GM23338 (cell line): Measurements from ENCODE around the gene DRD2. TPM values are rescaled to one million over a fixed set of nuclear protein-coding genes. Genes with fewer than 3 reads are reported as not detected.

Experiments used
- ATAC-seq: fragments of 200-7000 bp; cut with Tn5 transposase; 3 replicates; pipeline ENCODE4 v1.9.1; 2020
- DNase-seq: peaks from one replicate; pipeline ENCODE4 v3.0.0-alpha.2; 2015; ENCODE audit warnings: low spot score
- H2AFZ ChIP-seq: fragments of 200-600 bp; sonication (generic); 2 replicates; pipeline ENCODE4 v1.8.0; 2016; ENCODE audit warnings: antibody characterized with exemption, mild to moderate bottlenecking, moderate library complexity
- H3F3A ChIP-seq: fragments of 200-600 bp; sonication (generic); replicated peaks from 2 replicates; pipeline ENCODE4 v1.8.0; 2017; ENCODE audit warnings: antibody characterized with exemption, mixed run types, low read depth
- H3K27ac ChIP-seq: fragments of 200-600 bp; sonication (generic); 2 replicates; pipeline ENCODE4 v1.6.1; 2016; ENCODE audit warnings: low read depth
- H3K27me3 ChIP-seq: fragments of 200-600 bp; sonication (generic); 2 replicates; pipeline ENCODE4 v1.8.0; 2016; ENCODE audit warnings: mild to moderate bottlenecking, mixed run types, moderate library complexity; ENCODE audit not compliant: insufficient read depth
- H3K36me3 ChIP-seq: fragments of 200-600 bp; sonication (generic); 2 replicates; pipeline ENCODE4 v1.8.0; 2016; ENCODE audit warnings: mild to moderate bottlenecking; ENCODE audit not compliant: insufficient read depth
- H3K4me1 ChIP-seq: fragments of 200-600 bp; sonication (generic); 2 replicates; pipeline ENCODE4 v1.8.0; 2016; ENCODE audit warnings: mild to moderate bottlenecking, moderate library complexity; ENCODE audit not compliant: insufficient read depth
- H3K4me2 ChIP-seq: fragments of 200-600 bp; sonication (generic); 2 replicates; pipeline ENCODE4 v1.7.1; 2017; ENCODE audit warnings: mixed run types
- H3K4me3 ChIP-seq: fragments of 200-600 bp; sonication (generic); 2 replicates; pipeline ENCODE4 v1.6.1; 2016; ENCODE audit warnings: mixed run types
- H3K79me2 ChIP-seq: fragments of 200-600 bp; sonication (generic); replicated peaks from 2 replicates; pipeline ENCODE4 v1.8.0; 2017; ENCODE audit warnings: mild to moderate bottlenecking; ENCODE audit not compliant: insufficient read depth
- H3K9me2 ChIP-seq: fragments of 200-600 bp; sonication (generic); 2 replicates; pipeline ENCODE4 v1.8.0; 2017; ENCODE audit not compliant: insufficient read depth
- H4K20me1 ChIP-seq: fragments of 200-600 bp; sonication (generic); replicated peaks from 2 replicates; pipeline ENCODE4 v1.8.0; 2017; ENCODE audit warnings: mild to moderate bottlenecking; ENCODE audit not compliant: insufficient read depth
- H3K27ac Mint-ChIP-seq: 2 replicates; pipeline ENCODE4 v1.8.0; 2020; ENCODE audit warnings: inconsistent platforms, mild to moderate bottlenecking, moderate library complexity, mixed read lengths
- H3K27me3 Mint-ChIP-seq: 3 replicates; pipeline ENCODE4 v1.8.0; 2022; ENCODE audit warnings: low read depth, mild to moderate bottlenecking, moderate library complexity, mixed read lengths, inconsistent platforms; ENCODE audit not compliant: insufficient read depth, poor library complexity
- H3K36me3 Mint-ChIP-seq: 3 replicates; pipeline ENCODE4 v1.8.0; 2021; ENCODE audit warnings: low read depth, mild to moderate bottlenecking, inconsistent platforms, moderate library complexity, mixed read lengths
- H3K4me1 Mint-ChIP-seq: 3 replicates; pipeline ENCODE4 v1.8.0; 2020; ENCODE audit warnings: mild to moderate bottlenecking, inconsistent platforms, mixed read lengths
- H3K4me3 Mint-ChIP-seq: 3 replicates; pipeline ENCODE4 v1.8.0; 2021; ENCODE audit warnings: moderate library complexity, mild to moderate bottlenecking, inconsistent platforms, mixed read lengths
- H3K9me3 Mint-ChIP-seq: 3 replicates; pipeline ENCODE4 v1.8.0; 2020; ENCODE audit warnings: moderate library complexity, mild to moderate bottlenecking, inconsistent platforms, mixed read lengths
- EZH2 ChIP-seq: fragments of 200-600 bp; sonication (generic); IDR thresholded peaks from one replicate; pipeline ENCODE4 v1.8.0; 2017; ENCODE audit warnings: antibody characterized with exemption, mild to moderate bottlenecking, low read depth; ENCODE audit not compliant: unreplicated experiment
- NANOG ChIP-seq: IDR thresholded peaks from 2 replicates; pipeline ENCODE4 v1.6.1; 2016; ENCODE audit warnings: antibody characterized with exemption, borderline replicate concordance
- POLR2AphosphoS5 ChIP-seq: IDR thresholded peaks from 2 replicates; pipeline ENCODE4 v1.6.1; 2016; ENCODE audit warnings: antibody characterized with exemption, low read depth
- STAT1 ChIP-seq: IDR thresholded peaks from one replicate; pipeline ENCODE4 v1.6.1; 2016; ENCODE audit warnings: antibody characterized with exemption; ENCODE audit not compliant: unreplicated experiment
- ZNF114 ChIP-seq: fragments of 250-450 bp; sonication (Bioruptor Pico); IDR thresholded peaks from 2 replicates; pipeline ENCODE4 v1.5.0; 2020; ENCODE audit warnings: mild to moderate bottlenecking, moderate library complexity
- ZNF331 ChIP-seq: fragments of 250-450 bp; sonication (Bioruptor Pico); IDR thresholded peaks from 2 replicates; pipeline ENCODE4 v1.5.0; 2020; ENCODE audit warnings: low read depth, mild to moderate bottlenecking, moderate library complexity
- polyA plus RNA-seq: library from polyadenylated mRNA; unstranded; fragments of >200 nt; fragmentation: Nextera tagmentation; extraction: Ambion mirVana; gene quantifications from 2 replicates; pipeline ENCODE4 v1.2.1, GENCODE V29; 2016
- total RNA-seq: library from RNA; depleted of rRNA; stranded (reverse); fragments of >200 nt; shearing (Covaris generic); gene quantifications from 2 replicates; pipeline ENCODE4 v1.2.3, GENCODE V29; 2014
- TF ChIP-seq, protein P1 (sequence below): IDR thresholded peaks from 2 replicates; pipeline ENCODE4 v1.6.1; 2016; ENCODE audit warnings: antibody characterized with exemption
- TF ChIP-seq, protein P2 (sequence below): fragments of 250-450 bp; sonication (Bioruptor Pico); IDR thresholded peaks from 2 replicates; pipeline ENCODE4 v1.5.0; 2020; ENCODE audit warnings: mild to moderate bottlenecking, moderate library complexity
- TF ChIP-seq, protein P3 (sequence below), 2 experiments: fragments of 200-600 bp in 1 of 2; sonication (generic) in 1 of 2; conservative IDR thresholded peaks; 2 replicates each; pipeline versions ENCODE4 v1.5.1 to v1.6.1; 2016 to 2017; ENCODE audit warnings: antibody characterized with exemption in 2 of 2, low read depth in 2 of 2, mild to moderate bottlenecking in 2 of 2, moderate library complexity in 1 of 2
- TF ChIP-seq, protein P4 (sequence below): IDR thresholded peaks from one replicate; pipeline ENCODE4 v1.6.1; 2018; ENCODE audit warnings: antibody characterized with exemption; ENCODE audit not compliant: unreplicated experiment

DRD2 gene
- total and polyA plus RNA-seq, 2 experiments from 2014 or later: 0.21 to 0.66 TPM

DNA sequence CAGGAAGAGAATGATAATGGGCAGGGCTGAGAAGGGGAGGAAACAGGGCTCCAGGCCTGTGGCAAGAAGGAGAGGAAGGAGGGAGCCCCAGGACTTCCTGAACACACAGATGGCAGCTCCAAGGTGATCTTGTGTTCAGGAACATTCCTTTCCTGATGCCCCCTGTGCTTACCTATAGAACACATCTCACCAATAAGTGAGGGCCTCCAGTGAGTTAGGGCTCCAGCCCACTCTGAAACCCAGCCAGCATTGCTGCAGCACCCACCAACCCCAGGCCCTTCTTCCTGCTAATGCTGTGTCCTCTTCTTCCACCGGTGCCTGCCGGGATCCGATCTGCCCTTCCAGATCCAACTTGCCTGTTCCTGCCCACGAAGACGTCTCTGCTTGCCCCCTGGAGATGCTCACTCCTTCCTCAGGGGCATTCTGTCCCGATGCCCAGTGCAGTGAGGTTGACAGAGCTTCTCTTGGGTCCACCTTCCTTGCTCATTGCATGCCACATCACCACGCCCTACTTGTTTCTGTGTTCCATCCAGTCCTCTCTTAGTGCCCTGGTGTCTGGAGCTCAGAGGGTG lies 70.3 kb downstream of the DRD2 start:
- no peaks in the 10 kb centered on the region for H3K9me3 Mint-ChIP-seq
- H3K27me3 Mint-ChIP-seq: peaks cover 7% of the 10 kb centered on the region
- Histone ChIP-seq H3F3A (no peaks in the 10 kb centered on the region), H4K20me1 (no peaks in the 10 kb centered on the region), H3K79me2 (no peaks in the 10 kb centered on the region), H3K27ac (no peak overlapping the region), H2AFZ (no peak overlapping the region), H3K4me1 (no peaks in the 10 kb centered on the region), H3K9me2 (no peaks in the 10 kb centered on the region), H3K27me3 (no peaks in the 10 kb centered on the region), H3K4me2 (no peak overlapping the region), H3K4me3 (no peak overlapping the region), H3K36me3 (no peaks in the 10 kb centered on the region)
- H3K36me3 Mint-ChIP-seq: no peaks in the 10 kb centered on the region
- ATAC-seq (no peak), DNase-seq (no peak)
- no peak overlapping the region for H3K4me3 Mint-ChIP-seq
- TF ChIP-seq, protein P1, sequence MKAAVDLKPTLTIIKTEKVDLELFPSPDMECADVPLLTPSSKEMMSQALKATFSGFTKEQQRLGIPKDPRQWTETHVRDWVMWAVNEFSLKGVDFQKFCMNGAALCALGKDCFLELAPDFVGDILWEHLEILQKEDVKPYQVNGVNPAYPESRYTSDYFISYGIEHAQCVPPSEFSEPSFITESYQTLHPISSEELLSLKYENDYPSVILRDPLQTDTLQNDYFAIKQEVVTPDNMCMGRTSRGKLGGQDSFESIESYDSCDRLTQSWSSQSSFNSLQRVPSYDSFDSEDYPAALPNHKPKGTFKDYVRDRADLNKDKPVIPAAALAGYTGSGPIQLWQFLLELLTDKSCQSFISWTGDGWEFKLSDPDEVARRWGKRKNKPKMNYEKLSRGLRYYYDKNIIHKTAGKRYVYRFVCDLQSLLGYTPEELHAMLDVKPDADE: no peak
- TF ChIP-seq ZNF114: no peak
- no peak for TF ChIP-seq NANOG
- TF ChIP-seq, protein P2, sequence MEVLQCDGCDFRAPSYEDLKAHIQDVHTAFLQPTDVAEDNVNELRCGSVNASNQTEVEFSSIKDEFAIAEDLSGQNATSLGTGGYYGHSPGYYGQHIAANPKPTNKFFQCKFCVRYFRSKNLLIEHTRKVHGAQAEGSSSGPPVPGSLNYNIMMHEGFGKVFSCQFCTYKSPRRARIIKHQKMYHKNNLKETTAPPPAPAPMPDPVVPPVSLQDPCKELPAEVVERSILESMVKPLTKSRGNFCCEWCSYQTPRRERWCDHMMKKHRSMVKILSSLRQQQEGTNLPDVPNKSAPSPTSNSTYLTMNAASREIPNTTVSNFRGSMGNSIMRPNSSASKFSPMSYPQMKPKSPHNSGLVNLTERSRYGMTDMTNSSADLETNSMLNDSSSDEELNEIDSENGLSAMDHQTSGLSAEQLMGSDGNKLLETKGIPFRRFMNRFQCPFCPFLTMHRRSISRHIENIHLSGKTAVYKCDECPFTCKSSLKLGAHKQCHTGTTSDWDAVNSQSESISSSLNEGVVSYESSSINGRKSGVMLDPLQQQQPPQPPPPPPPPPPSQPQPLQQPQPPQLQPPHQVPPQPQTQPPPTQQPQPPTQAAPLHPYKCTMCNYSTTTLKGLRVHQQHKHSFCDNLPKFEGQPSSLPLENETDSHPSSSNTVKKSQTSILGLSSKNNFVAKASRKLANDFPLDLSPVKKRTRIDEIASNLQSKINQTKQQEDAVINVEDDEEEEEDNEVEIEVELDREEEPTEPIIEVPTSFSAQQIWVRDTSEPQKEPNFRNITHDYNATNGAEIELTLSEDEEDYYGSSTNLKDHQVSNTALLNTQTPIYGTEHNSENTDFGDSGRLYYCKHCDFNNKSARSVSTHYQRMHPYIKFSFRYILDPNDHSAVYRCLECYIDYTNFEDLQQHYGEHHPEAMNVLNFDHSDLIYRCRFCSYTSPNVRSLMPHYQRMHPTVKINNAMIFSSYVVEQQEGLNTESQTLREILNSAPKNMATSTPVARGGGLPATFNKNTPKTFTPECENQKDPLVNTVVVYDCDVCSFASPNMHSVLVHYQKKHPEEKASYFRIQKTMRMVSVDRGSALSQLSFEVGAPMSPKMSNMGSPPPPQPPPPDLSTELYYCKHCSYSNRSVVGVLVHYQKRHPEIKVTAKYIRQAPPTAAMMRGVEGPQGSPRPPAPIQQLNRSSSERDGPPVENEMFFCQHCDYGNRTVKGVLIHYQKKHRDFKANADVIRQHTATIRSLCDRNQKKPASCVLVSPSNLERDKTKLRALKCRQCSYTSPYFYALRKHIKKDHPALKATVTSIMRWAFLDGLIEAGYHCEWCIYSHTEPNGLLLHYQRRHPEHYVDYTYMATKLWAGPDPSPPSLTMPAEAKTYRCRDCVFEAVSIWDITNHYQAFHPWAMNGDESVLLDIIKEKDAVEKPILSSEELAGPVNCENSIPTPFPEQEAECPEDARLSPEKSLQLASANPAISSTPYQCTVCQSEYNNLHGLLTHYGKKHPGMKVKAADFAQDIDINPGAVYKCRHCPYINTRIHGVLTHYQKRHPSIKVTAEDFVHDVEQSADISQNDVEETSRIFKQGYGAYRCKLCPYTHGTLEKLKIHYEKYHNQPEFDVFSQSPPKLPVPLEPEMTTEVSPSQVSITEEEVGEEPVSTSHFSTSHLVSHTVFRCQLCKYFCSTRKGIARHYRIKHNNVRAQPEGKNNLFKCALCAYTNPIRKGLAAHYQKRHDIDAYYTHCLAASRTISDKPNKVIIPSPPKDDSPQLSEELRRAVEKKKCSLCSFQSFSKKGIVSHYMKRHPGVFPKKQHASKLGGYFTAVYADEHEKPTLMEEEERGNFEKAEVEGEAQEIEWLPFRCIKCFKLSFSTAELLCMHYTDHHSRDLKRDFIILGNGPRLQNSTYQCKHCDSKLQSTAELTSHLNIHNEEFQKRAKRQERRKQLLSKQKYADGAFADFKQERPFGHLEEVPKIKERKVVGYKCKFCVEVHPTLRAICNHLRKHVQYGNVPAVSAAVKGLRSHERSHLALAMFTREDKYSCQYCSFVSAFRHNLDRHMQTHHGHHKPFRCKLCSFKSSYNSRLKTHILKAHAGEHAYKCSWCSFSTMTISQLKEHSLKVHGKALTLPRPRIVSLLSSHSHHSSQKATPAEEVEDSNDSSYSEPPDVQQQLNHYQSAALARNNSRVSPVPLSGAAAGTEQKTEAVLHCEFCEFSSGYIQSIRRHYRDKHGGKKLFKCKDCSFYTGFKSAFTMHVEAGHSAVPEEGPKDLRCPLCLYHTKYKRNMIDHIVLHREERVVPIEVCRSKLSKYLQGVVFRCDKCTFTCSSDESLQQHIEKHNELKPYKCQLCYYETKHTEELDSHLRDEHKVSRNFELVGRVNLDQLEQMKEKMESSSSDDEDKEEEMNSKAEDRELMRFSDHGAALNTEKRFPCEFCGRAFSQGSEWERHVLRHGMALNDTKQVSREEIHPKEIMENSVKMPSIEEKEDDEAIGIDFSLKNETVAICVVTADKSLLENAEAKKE: no peak
- no peak for TF ChIP-seq ZNF331 (CRISPR knock-in tag)
- TF ChIP-seq, protein P3, sequence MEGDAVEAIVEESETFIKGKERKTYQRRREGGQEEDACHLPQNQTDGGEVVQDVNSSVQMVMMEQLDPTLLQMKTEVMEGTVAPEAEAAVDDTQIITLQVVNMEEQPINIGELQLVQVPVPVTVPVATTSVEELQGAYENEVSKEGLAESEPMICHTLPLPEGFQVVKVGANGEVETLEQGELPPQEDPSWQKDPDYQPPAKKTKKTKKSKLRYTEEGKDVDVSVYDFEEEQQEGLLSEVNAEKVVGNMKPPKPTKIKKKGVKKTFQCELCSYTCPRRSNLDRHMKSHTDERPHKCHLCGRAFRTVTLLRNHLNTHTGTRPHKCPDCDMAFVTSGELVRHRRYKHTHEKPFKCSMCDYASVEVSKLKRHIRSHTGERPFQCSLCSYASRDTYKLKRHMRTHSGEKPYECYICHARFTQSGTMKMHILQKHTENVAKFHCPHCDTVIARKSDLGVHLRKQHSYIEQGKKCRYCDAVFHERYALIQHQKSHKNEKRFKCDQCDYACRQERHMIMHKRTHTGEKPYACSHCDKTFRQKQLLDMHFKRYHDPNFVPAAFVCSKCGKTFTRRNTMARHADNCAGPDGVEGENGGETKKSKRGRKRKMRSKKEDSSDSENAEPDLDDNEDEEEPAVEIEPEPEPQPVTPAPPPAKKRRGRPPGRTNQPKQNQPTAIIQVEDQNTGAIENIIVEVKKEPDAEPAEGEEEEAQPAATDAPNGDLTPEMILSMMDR (conservative IDR thresholded peaks at IDR 0.05; ENCODE audit: low read depth in 2 of 2): no peak
- TF ChIP-seq, protein P4, sequence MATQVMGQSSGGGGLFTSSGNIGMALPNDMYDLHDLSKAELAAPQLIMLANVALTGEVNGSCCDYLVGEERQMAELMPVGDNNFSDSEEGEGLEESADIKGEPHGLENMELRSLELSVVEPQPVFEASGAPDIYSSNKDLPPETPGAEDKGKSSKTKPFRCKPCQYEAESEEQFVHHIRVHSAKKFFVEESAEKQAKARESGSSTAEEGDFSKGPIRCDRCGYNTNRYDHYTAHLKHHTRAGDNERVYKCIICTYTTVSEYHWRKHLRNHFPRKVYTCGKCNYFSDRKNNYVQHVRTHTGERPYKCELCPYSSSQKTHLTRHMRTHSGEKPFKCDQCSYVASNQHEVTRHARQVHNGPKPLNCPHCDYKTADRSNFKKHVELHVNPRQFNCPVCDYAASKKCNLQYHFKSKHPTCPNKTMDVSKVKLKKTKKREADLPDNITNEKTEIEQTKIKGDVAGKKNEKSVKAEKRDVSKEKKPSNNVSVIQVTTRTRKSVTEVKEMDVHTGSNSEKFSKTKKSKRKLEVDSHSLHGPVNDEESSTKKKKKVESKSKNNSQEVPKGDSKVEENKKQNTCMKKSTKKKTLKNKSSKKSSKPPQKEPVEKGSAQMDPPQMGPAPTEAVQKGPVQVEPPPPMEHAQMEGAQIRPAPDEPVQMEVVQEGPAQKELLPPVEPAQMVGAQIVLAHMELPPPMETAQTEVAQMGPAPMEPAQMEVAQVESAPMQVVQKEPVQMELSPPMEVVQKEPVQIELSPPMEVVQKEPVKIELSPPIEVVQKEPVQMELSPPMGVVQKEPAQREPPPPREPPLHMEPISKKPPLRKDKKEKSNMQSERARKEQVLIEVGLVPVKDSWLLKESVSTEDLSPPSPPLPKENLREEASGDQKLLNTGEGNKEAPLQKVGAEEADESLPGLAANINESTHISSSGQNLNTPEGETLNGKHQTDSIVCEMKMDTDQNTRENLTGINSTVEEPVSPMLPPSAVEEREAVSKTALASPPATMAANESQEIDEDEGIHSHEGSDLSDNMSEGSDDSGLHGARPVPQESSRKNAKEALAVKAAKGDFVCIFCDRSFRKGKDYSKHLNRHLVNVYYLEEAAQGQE: no peak
- TF ChIP-seq POLR2AphosphoS5: no peak
- TF ChIP-seq EZH2: no peak
- TF ChIP-seq STAT1: no peak
- H3K4me1 Mint-ChIP-seq: peaks cover 8% of the 10 kb centered on the region
- H3K27ac Mint-ChIP-seq: no peak overlapping the region
